Subcutaneous abdominal adipose tissue (tissue), 5 donors: Measurements from ENCODE around the gene CCDC142.

Experiments
- H3K27ac ChIP-seq: one replicate; pipeline ENCODE4 v1.7.0; 2013; ENCODE audit warnings: low read depth, mild to moderate bottlenecking, inconsistent platforms, low read length, moderate library complexity
- H3K27me3 ChIP-seq, 5 donors: one replicate each; pipeline ENCODE4 v1.7.0; 2013; ENCODE audit warnings: low read length in 5 of 5, inconsistent platforms in 1 of 5; ENCODE audit not compliant: control insufficient read depth in 5 of 5, insufficient read depth in 4 of 5
- H3K36me3 ChIP-seq, 5 donors: one replicate each; pipeline ENCODE4 v1.7.0; 2013; ENCODE audit warnings: low read length in 5 of 5; ENCODE audit not compliant: control insufficient read depth in 5 of 5, insufficient read depth in 5 of 5
- H3K4me1 ChIP-seq, 5 donors: one replicate each; pipeline ENCODE4 v1.7.0; 2013; ENCODE audit warnings: low read length in 5 of 5, mild to moderate bottlenecking in 3 of 5, moderate library complexity in 1 of 5; ENCODE audit not compliant: control insufficient read depth in 5 of 5, insufficient read depth in 5 of 5
- H3K4me3 ChIP-seq, 5 donors: one replicate each; pipeline ENCODE4 v1.7.0; 2013; ENCODE audit warnings: low read length in 5 of 5, low read depth in 1 of 5
- H3K9ac ChIP-seq, 5 donors: one replicate each; pipeline ENCODE4 v1.7.0; 2013; ENCODE audit warnings: low read length in 5 of 5, mild to moderate bottlenecking in 4 of 5, moderate library complexity in 3 of 5
- H3K9me3 ChIP-seq, 5 donors: one replicate each; pipeline ENCODE4 v1.7.0; 2013; ENCODE audit warnings: low read length in 5 of 5; ENCODE audit not compliant: control insufficient read depth in 5 of 5
- donor health status: healthy.
- donor health status: healthy.
- donor health status: healthy.
- donor health status: healthy.
- donor health status: healthy.

Gene CCDC142

GRCh38 chr2:74482801-74483674 lies at the start of gene CCDC142, which contains the start of gene TTC31:
Gene CCDC142 (minus strand): TSS chr2:74482998. CDS start chr2:74482837, 161 bp downstream.
Gene TTC31 (plus strand): TSS chr2:74483081. CDS start chr2:74483096, 15 bp downstream.
- H3K9ac ChIP-seq: peak within 1 kb of the TSS; percentile 68 to 94 (median 87)
- H3K4me1 ChIP-seq: peaks cover 6 to 32% (median 28%) of the 10 kb centered on the region in 5 donors
- peak within 1 kb of the TSS; percentile 95 to 100 (median 98) for H3K4me3 ChIP-seq
- peak within 1 kb of the TSS; percentile 84 for H3K27ac ChIP-seq
- no peaks in the 10 kb centered on the region for H3K27me3 ChIP-seq
- H3K9me3 ChIP-seq: no peaks in the 10 kb centered on the region
- H3K36me3 ChIP-seq: peaks cover 6 to 41% (median 19%) of the 10 kb centered on the region in 5 donors

GRCh38 chr2:74532222-74532621 lies 49.4 kb upstream of the CCDC142 start:
- peaks cover 0 to 42% (median 26%) of the 10 kb centered on the region in 5 donors for H3K36me3 ChIP-seq
- H3K9ac ChIP-seq: no peak overlapping the region
- no peaks in the 10 kb centered on the region for H3K9me3 ChIP-seq
- no peaks in the 10 kb centered on the region for H3K27me3 ChIP-seq
- peaks cover 2 to 39% (median 27%) of the 10 kb centered on the region in 5 donors for H3K4me1 ChIP-seq
- H3K4me3 ChIP-seq: no peak overlapping the region
- no peak overlapping the region for H3K27ac ChIP-seq

GRCh38 chr2:74531666-74532065 lies 48.9 kb upstream of the CCDC142 start:
- peak overlapping the region in 1 of 5 donors; percentile 84 for H3K4me3 ChIP-seq
- no peaks in the 10 kb centered on the region for H3K9me3 ChIP-seq
- no peak overlapping the region for H3K27ac ChIP-seq
- peaks cover 2 to 39% (median 27%) of the 10 kb centered on the region in 5 donors for H3K4me1 ChIP-seq
- H3K27me3 ChIP-seq: no peaks in the 10 kb centered on the region
- H3K9ac ChIP-seq: peak overlapping the region in 1 of 5 donors; percentile 43
- H3K36me3 ChIP-seq: peaks cover 0 to 47% (median 31%) of the 10 kb centered on the region in 5 donors

GRCh38 chr2:74530239-74531187 lies 47.7 kb upstream of the CCDC142 start:
- H3K27me3 ChIP-seq: no peaks in the 10 kb centered on the region
- peaks cover 2 to 39% (median 27%) of the 10 kb centered on the region in 5 donors for H3K4me1 ChIP-seq
- peak overlapping the region; percentile 76 for H3K27ac ChIP-seq
- H3K9me3 ChIP-seq: no peaks in the 10 kb centered on the region
- H3K36me3 ChIP-seq: peaks cover 0 to 58% (median 43%) of the 10 kb centered on the region in 5 donors
- peak overlapping the region in 4 of 5 donors; percentile 79 to 83 (median 81) for H3K9ac ChIP-seq
- H3K4me3 ChIP-seq: peak overlapping the region; percentile 74 to 95 (median 84)

- peaks cover 2 to 39% (median 27%) of the 10 kb centered on the region in 5 donors for H3K4me1 ChIP-seq
- H3K9ac ChIP-seq: peak within 1 kb of the TSS; percentile 48 to 94 (median 82)
- peak within 1 kb of the TSS; percentile 76 for H3K27ac ChIP-seq
- peak within 1 kb of the TSS; percentile 74 to 95 (median 84) for H3K4me3 ChIP-seq
- H3K36me3 ChIP-seq: peaks cover 0 to 61% (median 44%) of the 10 kb centered on the region in 5 donors
- H3K27me3 ChIP-seq: no peaks in the 10 kb centered on the region
- no peaks in the 10 kb centered on the region for H3K9me3 ChIP-seq
These were observed 46.8 kb upstream of the CCDC142 start, which contains the start of the genes AUP1 and HTRA2 for GRCh38 chr2:74529357-74530238. Gene AUP1 (minus strand): TSS chr2:74529706. CDS start chr2:74529629, 77 bp downstream. Gene HTRA2 (plus strand): TSS chr2:74529933. CDS start chr2:74530007, 74 bp downstream.

- peak overlapping the region; percentile 48 to 94 (median 82) for H3K9ac ChIP-seq
- H3K4me1 ChIP-seq: peaks cover 2 to 39% (median 27%) of the 10 kb centered on the region in 5 donors
- peaks cover 0 to 53% (median 44%) of the 10 kb centered on the region in 5 donors for H3K36me3 ChIP-seq
These were observed 46.0 kb upstream of the CCDC142 start for GRCh38 chr2:74528600-74529356.

GRCh38 chr2:74527741-74528140 lies 44.9 kb upstream of the CCDC142 start:
- Histone ChIP-seq H3K9ac (no peak overlapping the region), H3K4me3 (no peak overlapping the region), H3K27ac (no peak overlapping the region), H3K36me3 (peaks cover 0 to 43% (median 34%) of the 10 kb centered on the region in 5 donors), H3K27me3 (no peaks in the 10 kb centered on the region), H3K9me3 (no peaks in the 10 kb centered on the region), H3K4me1 (peaks cover 2 to 39% (median 27%) of the 10 kb centered on the region in 5 donors)

More at GRCh38 chr2:74528600-74529356, 46.0 kb upstream of the CCDC142 start:
- Histone ChIP-seq H3K4me3 (peak overlapping the region; percentile 66 to 95 (median 83)), H3K27ac (peak overlapping the region; percentile 76), H3K9me3 (no peaks in the 10 kb centered on the region), H3K27me3 (no peaks in the 10 kb centered on the region)

- Histone ChIP-seq H3K27me3 (peaks cover 0 to 3% (median 0%) of the 10 kb centered on the region in 5 donors), H3K27ac (no peak overlapping the region), H3K9me3 (no peaks in the 10 kb centered on the region), H3K36me3 (peaks cover 0 to 37% (median 27%) of the 10 kb centered on the region in 5 donors), H3K9ac (no peak overlapping the region), H3K4me1 (peaks cover 2 to 33% (median 26%) of the 10 kb centered on the region in 5 donors), H3K4me3 (no peak overlapping the region)
These were observed 43.9 kb upstream of the CCDC142 start for GRCh38 chr2:74526649-74527230.
